GM21360 (cell line): ENCODE data around the gene SOHLH1.

ENCODE experiments used
- ATAC-seq: cut with Tn5 transposase; IDR thresholded peaks from one replicate; pipeline ENCODE4 v1.9.1; 2021; ENCODE audit warnings: mild to moderate bottlenecking, moderate library complexity; ENCODE audit not compliant: unreplicated experiment

Gene SOHLH1

GRCh38 chr9:135699440-135699839 is at the start of gene SOHLH1:
SOHLH1 (minus strand) TSS chr9:135699481; CDS start chr9:135699467, 14 bp downstream.
- ATAC-seq = no peak

GRCh38 chr9:135748676-135749075 is 49.4 kb upstream of the SOHLH1 start:
- no peak for ATAC-seq

- no peak for ATAC-seq
Observed at GRCh38 chr9:135747311-135747710, 48.0 kb upstream of the SOHLH1 start.

- no peak for ATAC-seq
Observed at GRCh38 chr9:135746565-135746964, 47.3 kb upstream of the SOHLH1 start.

- ATAC-seq = no peak
Observed at GRCh38 chr9:135745686-135746324, 46.5 kb upstream of the SOHLH1 start.

- ATAC-seq = no peak
Observed at GRCh38 chr9:135745189-135745588, 45.9 kb upstream of the SOHLH1 start.

- ATAC-seq = no peak
Observed at GRCh38 chr9:135744333-135745070, 45.2 kb upstream of the SOHLH1 start.

- ATAC-seq = no peak
Observed at GRCh38 chr9:135743546-135744332, 44.5 kb upstream of the SOHLH1 start.

GRCh38 chr9:135743021-135743420 is 43.7 kb upstream of the SOHLH1 start:
- no peak for ATAC-seq

- no peak for ATAC-seq
Observed at GRCh38 chr9:135741276-135742219, 42.3 kb upstream of the SOHLH1 start.

- ATAC-seq = no peak
Observed at GRCh38 chr9:135739271-135740220, 40.3 kb upstream of the SOHLH1 start.

GRCh38 chr9:135737840-135738521 is 38.7 kb upstream of the SOHLH1 start:
- no peak for ATAC-seq

GRCh38 chr9:135736979-135737839 is 37.9 kb upstream of the SOHLH1 start:
- no peak for ATAC-seq

GRCh38 chr9:135736272-135736978 is 37.1 kb upstream of the SOHLH1 start:
- no peak for ATAC-seq

GRCh38 chr9:135734616-135735144 is 35.4 kb upstream of the SOHLH1 start:
- ATAC-seq = no peak

- no peak for ATAC-seq
Observed at GRCh38 chr9:135732569-135733257, 33.4 kb upstream of the SOHLH1 start.
